Neural progenitor cell (in vitro differentiated cells): ENCODE measurements around the gene NOP53. TPM values are rescaled to one million over a fixed set of nuclear protein-coding genes. Genes with fewer than 3 reads are reported as not detected.
A peak's percentile ranks its signal among the peaks of the same experiment; 100 is the strongest.

Experiments
- DNase-seq: peaks from one replicate; pipeline ENCODE4 v3.0.0-alpha.2; 2016; ENCODE audit warnings: low spot score
- H2AFZ ChIP-seq: fragments of 200-600 bp; sonication (generic); replicated peaks from 2 replicates; pipeline ENCODE4 v1.6.1; 2016; ENCODE audit warnings: antibody characterized with exemption
- H3F3A ChIP-seq: fragments of 200-600 bp; sonication (generic); 2 replicates; pipeline ENCODE4 v1.6.1; 2016; ENCODE audit warnings: antibody characterized with exemption, low read depth
- H3K27ac ChIP-seq: fragments of 200-600 bp; sonication (generic); 2 replicates; pipeline ENCODE4 v1.5.1; 2016; ENCODE audit warnings: mild to moderate bottlenecking
- H3K27me3 ChIP-seq: fragments of 200-600 bp; sonication (generic); 2 replicates; pipeline ENCODE4 v1.6.1; 2016; ENCODE audit warnings: mild to moderate bottlenecking, moderate library complexity
- H3K36me3 ChIP-seq: fragments of 200-600 bp; sonication (generic); 2 replicates; pipeline ENCODE4 v1.5.1; 2016
- H3K4me1 ChIP-seq: fragments of 200-600 bp; sonication (generic); 2 replicates; pipeline ENCODE4 v1.6.1; 2016; ENCODE audit warnings: mixed run types
- H3K4me2 ChIP-seq: fragments of 200-600 bp; sonication (generic); 2 replicates; pipeline ENCODE4 v1.6.1; 2016
- H3K4me3 ChIP-seq: fragments of 200-600 bp; sonication (generic); 2 replicates; pipeline ENCODE4 v1.5.1; 2016
- H3K79me2 ChIP-seq: fragments of 200-600 bp; sonication (generic); 2 replicates; pipeline ENCODE4 v1.6.1; 2016; ENCODE audit warnings: low read depth
- H3K9ac ChIP-seq: fragments of 200-600 bp; sonication (generic); 2 replicates; pipeline ENCODE4 v1.6.1; 2016
- H3K9me3 ChIP-seq: fragments of 200-600 bp; sonication (generic); 2 replicates; pipeline ENCODE4 v1.5.1; 2016; ENCODE audit warnings: low read depth
- H4K20me1 ChIP-seq: fragments of 200-600 bp; sonication (generic); 2 replicates; pipeline ENCODE4 v1.6.1; 2016; ENCODE audit warnings: low read depth
- H3K27ac Mint-ChIP-seq: 3 replicates; pipeline ENCODE4 v1.8.0; 2021; ENCODE audit warnings: mixed read lengths
- H3K27me3 Mint-ChIP-seq: 2 replicates; pipeline ENCODE4 v1.8.0; 2022; ENCODE audit warnings: low read depth, mild to moderate bottlenecking, inconsistent platforms, moderate library complexity, mixed read lengths; ENCODE audit not compliant: insufficient read depth
- H3K36me3 Mint-ChIP-seq: 3 replicates; pipeline ENCODE4 v1.8.0; 2021; ENCODE audit warnings: mixed read lengths
- H3K4me1 Mint-ChIP-seq: 3 replicates; pipeline ENCODE4 v1.8.0; 2021; ENCODE audit warnings: mixed read lengths
- H3K4me3 Mint-ChIP-seq: 3 replicates; pipeline ENCODE4 v1.8.0; 2021; ENCODE audit warnings: mild to moderate bottlenecking, moderate library complexity, mixed read lengths
- H3K9me3 Mint-ChIP-seq: 3 replicates; pipeline ENCODE4 v1.8.0; 2020; ENCODE audit warnings: mixed read lengths
- CTCF ChIP-seq: fragments of 200-600 bp; sonication (generic); IDR thresholded peaks from 2 replicates; pipeline ENCODE4 v1.5.1; 2017; ENCODE audit warnings: antibody characterized with exemption, mild to moderate bottlenecking
- EZH2 ChIP-seq: fragments of 200-600 bp; sonication (generic); IDR thresholded peaks from 2 replicates; pipeline ENCODE4 v1.6.1; 2017; ENCODE audit warnings: antibody characterized with exemption, mild to moderate bottlenecking, moderate library complexity
- EZH2phosphoT487 ChIP-seq: fragments of 200-600 bp; sonication (generic); IDR thresholded peaks from 2 replicates; pipeline ENCODE4 v1.6.1; 2017; ENCODE audit warnings: antibody characterized with exemption
- total RNA-seq: library from RNA; depleted of rRNA; stranded (reverse); fragments of >200 nt; gene quantifications from 2 replicates; pipeline ENCODE4 v1.2.3, GENCODE V29; 2015; ENCODE audit warnings: low replicate concordance

Gene NOP53
- total RNA-seq, 1 donor from 2014 or later: 101 TPM

- no peaks in the 10 kb centered on the region for H3K79me2 ChIP-seq
- no peak overlapping the region for H2AFZ ChIP-seq
- H4K20me1 ChIP-seq: no peaks in the 10 kb centered on the region
- H3K27ac ChIP-seq: no peak overlapping the region
- Mint-ChIP-seq H3K9me3 (peaks cover 2% of the 10 kb centered on the region), H3K27me3 (peaks cover 5% of the 10 kb centered on the region), H3K36me3 (peaks cover 22% of the 10 kb centered on the region), H3K27ac (no peak overlapping the region), H3K4me1 (no peaks in the 10 kb centered on the region), H3K4me3 (peak overlapping the region; percentile 33)
- H3K9me3 ChIP-seq: no peaks in the 10 kb centered on the region
- DNase-seq: no peak
- H3K4me3 ChIP-seq: no peak overlapping the region
- no peaks in the 10 kb centered on the region for H3K36me3 ChIP-seq
- no peaks in the 10 kb centered on the region for H3K27me3 ChIP-seq
- no peaks in the 10 kb centered on the region for H3K4me1 ChIP-seq
- H3K9ac ChIP-seq: no peak overlapping the region
- H3K4me2 ChIP-seq: no peak overlapping the region
- H3F3A ChIP-seq: peaks cover 9% of the 10 kb centered on the region
- TF ChIP-seq EZH2phosphoT487: no peak
Observed at GRCh38 chr19:47758443-47758804, 13.1 kb downstream of the NOP53 start.

- TF ChIP-seq CTCF (no peak), EZH2 (no peak), EZH2phosphoT487 (no peak)
- Histone ChIP-seq H3K4me3 (no peak overlapping the region), H2AFZ (no peak overlapping the region), H3K27me3 (no peaks in the 10 kb centered on the region), H3K79me2 (no peaks in the 10 kb centered on the region), H3K9ac (no peak overlapping the region), H3K4me1 (no peaks in the 10 kb centered on the region), H3K4me2 (no peak overlapping the region), H3K9me3 (no peaks in the 10 kb centered on the region), H3K36me3 (no peaks in the 10 kb centered on the region), H3F3A (peaks cover 9% of the 10 kb centered on the region), H3K27ac (no peak overlapping the region), H4K20me1 (no peaks in the 10 kb centered on the region)
- Mint-ChIP-seq H3K4me3 (no peak overlapping the region), H3K4me1 (peaks cover 4% of the 10 kb centered on the region), H3K27me3 (peaks cover 5% of the 10 kb centered on the region), H3K9me3 (peaks cover 2% of the 10 kb centered on the region), H3K36me3 (peaks cover 15% of the 10 kb centered on the region), H3K27ac (no peak overlapping the region)
- DNase-seq: no peak
Observed at GRCh38 chr19:47760632-47760999, 15.3 kb downstream of the NOP53 start.

- no peak overlapping the region for H3K4me3 ChIP-seq
- no peaks in the 10 kb centered on the region for H3K9me3 ChIP-seq
- no peak overlapping the region for H2AFZ ChIP-seq
- H3K4me1 ChIP-seq: no peaks in the 10 kb centered on the region
- Mint-ChIP-seq H3K27me3 (peaks cover 3% of the 10 kb centered on the region), H3K36me3 (peaks cover 15% of the 10 kb centered on the region), H3K4me3 (no peak overlapping the region), H3K9me3 (peaks cover 2% of the 10 kb centered on the region), H3K4me1 (peaks cover 4% of the 10 kb centered on the region), H3K27ac (no peak overlapping the region)
- H3F3A ChIP-seq: peaks cover 9% of the 10 kb centered on the region
- no peak for TF ChIP-seq EZH2phosphoT487
- TF ChIP-seq CTCF: no peak
- TF ChIP-seq EZH2: no peak
- H3K79me2 ChIP-seq: no peaks in the 10 kb centered on the region
- no peak overlapping the region for H3K4me2 ChIP-seq
- H3K9ac ChIP-seq: no peak overlapping the region
- no peak for DNase-seq
- H3K36me3 ChIP-seq: no peaks in the 10 kb centered on the region
- no peaks in the 10 kb centered on the region for H3K27me3 ChIP-seq
- H4K20me1 ChIP-seq: no peaks in the 10 kb centered on the region
- H3K27ac ChIP-seq: no peak overlapping the region
Observed at GRCh38 chr19:47761566-47761965, 16.2 kb downstream of the NOP53 start.

GRCh38 chr19:47762151-47762550, 16.8 kb downstream of the NOP53 start:
- Histone ChIP-seq H3K4me3 (no peak overlapping the region), H3K27ac (no peak overlapping the region), H4K20me1 (no peaks in the 10 kb centered on the region), H3K9me3 (no peaks in the 10 kb centered on the region), H3K4me2 (no peak overlapping the region), H3K4me1 (no peaks in the 10 kb centered on the region), H3K27me3 (no peaks in the 10 kb centered on the region), H2AFZ (no peak overlapping the region), H3K79me2 (no peaks in the 10 kb centered on the region), H3K9ac (no peak overlapping the region), H3F3A (peaks cover 10% of the 10 kb centered on the region), H3K36me3 (no peaks in the 10 kb centered on the region)
- H3K27me3 Mint-ChIP-seq: peaks cover under 1% of the 10 kb centered on the region
- no peak for DNase-seq
- H3K4me1 Mint-ChIP-seq: peaks cover 4% of the 10 kb centered on the region
- H3K27ac Mint-ChIP-seq: no peak overlapping the region
- peaks cover 12% of the 10 kb centered on the region for H3K36me3 Mint-ChIP-seq
- H3K9me3 Mint-ChIP-seq: peaks cover 2% of the 10 kb centered on the region
- no peak for TF ChIP-seq CTCF
- TF ChIP-seq EZH2: no peak
- no peak for TF ChIP-seq EZH2phosphoT487
- H3K4me3 Mint-ChIP-seq: no peak overlapping the region
